ENCODE data around the gene FOXL3.
A peak's percentile ranks its signal among the peaks of the same experiment; 100 is the strongest.
"Not testable (repeated sequence)": the region's sequence is repeated elsewhere in the genome, so short reads cannot be mapped to it uniquely, and the experiment has no call there.

FOXL3 gene

DNA sequence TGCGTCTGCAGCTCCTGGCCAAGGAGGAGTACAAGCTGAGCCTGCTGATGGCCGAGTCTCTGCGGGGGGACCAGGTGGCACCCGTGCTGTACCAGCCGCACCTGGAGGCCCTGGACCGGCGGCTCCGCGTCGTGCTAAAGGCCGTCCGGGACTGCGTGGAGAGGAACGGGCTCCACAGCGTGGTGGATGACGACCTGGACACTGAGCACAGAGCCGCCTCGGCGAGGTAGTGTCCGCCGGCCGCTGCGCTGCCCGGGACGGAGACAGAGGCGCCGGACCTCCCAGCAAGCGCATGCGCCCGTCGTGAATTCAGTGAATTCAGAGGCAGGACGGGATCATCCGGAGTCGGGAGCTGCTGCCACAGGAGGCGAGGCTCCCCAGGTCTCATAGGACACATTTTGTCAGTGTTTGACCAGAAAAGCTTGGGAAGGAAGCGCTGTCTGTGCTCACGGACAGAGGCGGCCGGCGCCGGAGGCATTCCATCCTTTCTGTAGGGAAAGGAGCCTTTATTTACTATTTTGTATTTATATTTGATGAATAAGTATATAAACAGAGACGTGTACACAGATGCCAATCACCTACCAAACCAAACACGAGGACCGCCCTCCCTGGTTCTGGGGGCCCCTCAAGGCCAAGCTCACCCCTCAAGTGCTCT, 30.1 kb upstream of the FOXL3 start:
- Histone ChIP-seq H3K4me3 (ENCODE audit: low read depth, low read length) (no peak overlapping the region), H3K27me3 (ENCODE audit: insufficient read depth, low read depth, severe bottlenecking) (no peaks in the 10 kb centered on the region), H3K27ac (no peak overlapping the region), H3K36me3 (peaks cover 32% of the 10 kb centered on the region), H3K9me3 (ENCODE audit: severe bottlenecking) (peaks cover 25% of the 10 kb centered on the region)
- no peak for DNase-seq
- TF ChIP-seq, protein P1, sequence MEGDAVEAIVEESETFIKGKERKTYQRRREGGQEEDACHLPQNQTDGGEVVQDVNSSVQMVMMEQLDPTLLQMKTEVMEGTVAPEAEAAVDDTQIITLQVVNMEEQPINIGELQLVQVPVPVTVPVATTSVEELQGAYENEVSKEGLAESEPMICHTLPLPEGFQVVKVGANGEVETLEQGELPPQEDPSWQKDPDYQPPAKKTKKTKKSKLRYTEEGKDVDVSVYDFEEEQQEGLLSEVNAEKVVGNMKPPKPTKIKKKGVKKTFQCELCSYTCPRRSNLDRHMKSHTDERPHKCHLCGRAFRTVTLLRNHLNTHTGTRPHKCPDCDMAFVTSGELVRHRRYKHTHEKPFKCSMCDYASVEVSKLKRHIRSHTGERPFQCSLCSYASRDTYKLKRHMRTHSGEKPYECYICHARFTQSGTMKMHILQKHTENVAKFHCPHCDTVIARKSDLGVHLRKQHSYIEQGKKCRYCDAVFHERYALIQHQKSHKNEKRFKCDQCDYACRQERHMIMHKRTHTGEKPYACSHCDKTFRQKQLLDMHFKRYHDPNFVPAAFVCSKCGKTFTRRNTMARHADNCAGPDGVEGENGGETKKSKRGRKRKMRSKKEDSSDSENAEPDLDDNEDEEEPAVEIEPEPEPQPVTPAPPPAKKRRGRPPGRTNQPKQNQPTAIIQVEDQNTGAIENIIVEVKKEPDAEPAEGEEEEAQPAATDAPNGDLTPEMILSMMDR (IDR thresholded peaks at IDR 0.05; ENCODE audit: low read depth, low read length): no peak

DNA sequence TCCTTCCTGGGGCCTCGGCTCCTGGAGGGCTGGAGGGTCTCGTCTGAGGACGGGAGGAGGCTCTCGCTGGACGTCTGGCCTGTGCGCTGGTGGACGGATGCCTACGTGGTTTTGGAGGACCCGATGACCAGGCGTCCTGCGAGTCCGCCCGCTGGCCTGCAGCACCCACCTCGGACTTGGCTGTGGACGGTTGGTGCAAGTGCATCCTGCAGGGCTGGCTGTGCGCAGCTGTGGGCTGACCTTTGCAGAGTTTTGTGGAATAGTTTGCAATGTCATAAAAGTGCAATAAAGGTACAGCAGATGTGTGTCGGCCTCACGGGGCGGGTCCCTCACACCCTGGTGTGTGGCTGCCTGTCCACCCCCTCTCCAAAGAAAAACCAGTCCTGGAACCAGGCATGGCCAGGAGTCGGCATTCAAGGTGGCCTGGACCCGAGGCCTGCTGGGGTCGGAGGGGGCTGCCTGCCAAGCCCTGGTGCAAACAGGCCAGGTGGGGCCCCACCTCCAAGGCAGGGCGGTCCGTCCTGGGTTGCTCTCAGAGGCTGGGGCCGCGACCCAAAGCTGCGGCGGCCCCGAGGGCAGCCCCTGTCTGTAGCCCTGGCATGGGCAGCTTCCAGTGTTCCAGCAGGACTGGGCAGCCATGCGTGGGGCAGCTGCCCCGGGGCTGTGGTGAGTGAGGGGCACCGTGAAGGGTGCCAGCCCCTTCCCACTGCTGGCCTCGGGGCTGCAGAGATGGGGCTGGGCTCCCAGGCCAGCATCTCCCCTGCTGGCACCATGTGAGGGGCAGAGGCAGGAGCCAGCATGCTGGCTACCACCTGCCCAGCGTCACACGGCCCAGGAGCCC, 29.3 kb upstream of the FOXL3 start:
- peaks cover 32% of the 10 kb centered on the region for H3K36me3 ChIP-seq
- no peak overlapping the region for H3K27ac ChIP-seq
- TF ChIP-seq, protein P1 (IDR thresholded peaks at IDR 0.05; ENCODE audit: low read depth, low read length): no peak
- H3K4me3 ChIP-seq (ENCODE audit: low read depth, low read length): no peak overlapping the region
- peaks cover 25% of the 10 kb centered on the region for H3K9me3 ChIP-seq (ENCODE audit: severe bottlenecking)
- no peak for DNase-seq
- no peaks in the 10 kb centered on the region for H3K27me3 ChIP-seq (ENCODE audit: insufficient read depth, low read depth, severe bottlenecking)

DNA sequence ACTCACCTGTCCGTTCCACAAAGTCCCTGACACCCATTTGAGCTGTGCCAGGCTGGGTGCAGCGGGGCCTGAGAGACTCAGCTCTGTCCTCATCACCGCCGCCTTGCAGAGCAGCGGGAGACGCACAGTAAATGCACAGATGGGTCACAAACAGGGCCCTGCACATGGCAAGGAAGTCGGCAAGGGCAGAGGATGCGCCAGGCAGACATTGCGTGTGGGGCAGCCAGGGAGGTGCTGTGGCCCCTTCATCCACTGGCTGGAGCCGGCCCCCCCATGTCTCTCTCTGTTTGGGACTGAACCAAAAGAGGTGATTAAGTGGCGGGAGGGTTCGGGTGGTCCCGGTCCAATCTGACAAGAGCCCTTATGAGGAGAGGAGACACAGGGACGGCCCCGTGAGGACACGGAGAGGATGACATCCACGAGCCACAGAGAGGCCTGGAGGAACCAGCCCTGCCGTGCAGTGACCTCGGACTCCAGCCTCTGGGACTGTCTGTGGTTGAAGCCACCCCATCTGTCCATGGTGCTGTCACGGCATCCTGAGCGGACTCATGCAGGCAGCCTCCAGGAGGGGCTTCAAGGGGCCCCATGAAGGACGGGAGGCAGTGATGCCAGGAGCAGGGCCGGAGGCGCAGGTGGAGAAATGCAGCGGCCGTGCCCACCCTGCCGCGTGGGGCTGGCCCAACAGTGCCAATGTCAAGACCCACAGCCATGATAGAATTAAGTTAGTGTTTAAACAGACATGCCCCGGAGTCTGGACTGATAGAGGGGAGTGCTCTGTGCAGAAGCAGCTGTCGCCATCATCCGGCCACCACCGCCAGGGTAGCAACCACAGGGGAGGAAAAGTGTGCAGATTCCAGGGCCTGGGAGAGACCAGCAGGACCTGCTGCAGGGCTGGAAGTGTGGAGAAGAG, 28.4 kb upstream of the FOXL3 start:
- Histone ChIP-seq H3K27ac (no peak overlapping the region), H3K4me3 (ENCODE audit: low read depth, low read length) (no peak overlapping the region), H3K36me3 (peaks cover 31% of the 10 kb centered on the region), H3K27me3 (ENCODE audit: insufficient read depth, low read depth, severe bottlenecking) (no peaks in the 10 kb centered on the region), H3K9me3 (ENCODE audit: severe bottlenecking) (peaks cover 25% of the 10 kb centered on the region)
- TF ChIP-seq, protein P1 (IDR thresholded peaks at IDR 0.05; ENCODE audit: low read depth, low read length): no peak
- no peak for DNase-seq

DNA sequence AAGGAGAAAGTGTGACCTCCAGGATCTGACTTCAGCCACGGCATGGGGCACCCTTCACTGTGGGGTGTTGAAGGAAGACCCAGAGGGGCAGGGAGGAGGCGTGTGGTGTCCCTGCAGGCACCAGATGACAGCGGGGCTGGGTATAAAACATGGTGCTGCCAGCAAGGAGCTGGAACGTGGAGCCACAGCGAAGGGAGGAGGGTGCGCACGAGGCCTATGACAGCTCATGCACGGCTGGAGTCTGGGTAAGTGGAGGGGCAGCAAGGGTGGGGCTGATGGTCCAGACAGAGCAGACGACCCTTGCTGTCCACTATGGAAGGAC, 27.8 kb upstream of the FOXL3 start:
- Histone ChIP-seq H3K27me3 (ENCODE audit: insufficient read depth, low read depth, severe bottlenecking) (peaks cover under 1% of the 10 kb centered on the region), H3K27ac (no peak overlapping the region), H3K36me3 (peaks cover 25% of the 10 kb centered on the region), H3K9me3 (ENCODE audit: severe bottlenecking) (peaks cover 25% of the 10 kb centered on the region), H3K4me3 (ENCODE audit: low read depth, low read length) (no peak overlapping the region)
- peak; percentile 6 for DNase-seq
- TF ChIP-seq, protein P1 (IDR thresholded peaks at IDR 0.05; ENCODE audit: low read depth, low read length): no peak

DNA sequence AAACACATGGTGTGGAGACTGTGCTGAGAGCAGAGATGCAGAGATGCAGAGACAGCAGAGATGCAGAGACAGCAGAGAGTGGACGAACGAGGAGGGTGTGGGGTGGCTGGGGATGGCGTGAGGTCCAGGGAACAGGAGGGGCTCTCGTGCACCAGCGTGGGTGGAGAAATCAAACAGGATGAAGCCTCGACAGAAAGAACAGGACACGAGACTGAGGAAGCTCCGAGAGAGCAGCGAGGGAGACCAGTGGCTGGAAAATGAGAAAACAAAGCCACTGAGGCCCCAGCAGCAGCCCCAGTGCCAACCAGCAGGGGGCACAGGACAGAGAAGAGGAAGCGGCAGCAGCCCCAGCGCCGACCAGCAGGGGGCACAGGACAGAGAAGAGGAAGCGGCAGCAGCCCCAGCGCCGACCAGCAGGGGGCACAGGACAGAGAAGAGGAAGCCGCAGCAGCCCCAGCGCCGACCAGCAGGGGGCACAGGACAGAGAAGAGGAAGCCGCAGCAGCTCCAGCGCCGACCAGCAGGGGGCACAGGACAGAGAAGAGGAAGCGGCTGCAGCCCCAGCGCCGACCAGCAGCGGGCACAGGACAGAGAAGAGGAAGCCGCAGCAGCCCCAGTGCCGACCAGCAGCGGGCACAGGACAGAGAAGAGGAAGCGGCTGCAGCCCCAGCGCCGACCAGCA, 27.2 kb upstream of the FOXL3 start:
- TF ChIP-seq, protein P1 (IDR thresholded peaks at IDR 0.05; ENCODE audit: low read depth, low read length): 0 out of 2 replicates have a peak, but pooled peaks have one; percentile 11
- H3K9me3 ChIP-seq (ENCODE audit: severe bottlenecking): peaks cover 25% of the 10 kb centered on the region
- H3K4me3 ChIP-seq (ENCODE audit: low read depth, low read length): not testable (repeated sequence)

More for the DNA sequence above, 27.2 kb upstream of the FOXL3 start:
- H3K36me3 ChIP-seq: peaks cover 24% of the 10 kb centered on the region
- H3K27me3 ChIP-seq (ENCODE audit: insufficient read depth, low read depth, severe bottlenecking); H3K27ac ChIP-seq: not testable (repeated sequence)
- DNase-seq: peak; percentile 52

All from WERI-Rb-1 (cell line).